ENCODE measurements around the gene SCGB3A2. TPM values are rescaled to one million over a fixed set of nuclear protein-coding genes. Genes with fewer than 3 reads are reported as not detected.

The SCGB3A2 gene
- total RNA-seq, 1 experiment from 2014 or later: 0.39 TPM

GRCh38 chr5:147892696-147893296 lies 14.3 kb downstream of the SCGB3A2 start:
- DNase-seq (ENCODE audit: low read depth, low spot score) (no peak), ATAC-seq (no peak)
- BruUV-seq (replicated peaks): no TSS peak
- no peak for TF ChIP-seq POLR2AphosphoS5 (IDR thresholded peaks at IDR 0.05; ENCODE audit: low read depth, low read length)
- intact Hi-C loops (cut with micrococcal nuclease; ENCODE audit: unreplicated experiment): no loop called here
- Histone ChIP-seq H3K9me3 (ENCODE audit: control insufficient read depth, insufficient read depth, low read depth, low read length) (no peaks in the 10 kb centered on the region), H3K27me3 (ENCODE audit: control insufficient read depth, insufficient read depth, low read length) (no peaks in the 10 kb centered on the region), H3K36me3 (ENCODE audit: control insufficient read depth, insufficient read depth, low read length) (no peaks in the 10 kb centered on the region), H3K4me3 (ENCODE audit: low read depth in 2 of 2, low read length in 2 of 2) (no peak overlapping the region), H3K27ac (ENCODE audit: low read length) (no peak overlapping the region), H3K4me1 (ENCODE audit: control insufficient read depth, insufficient read depth, low read length) (no peaks in the 10 kb centered on the region)
- CTCF ChIA-PET: no interaction called here
- POLR2A ChIA-PET: no interaction called here
- in situ Hi-C loops (cut with HindIII; ENCODE audit: low pct_unique_long_range_greater_than_20kb, low sequenced_read_pairs): no loop called here

- H3K4me1 ChIP-seq (ENCODE audit: control insufficient read depth, insufficient read depth, low read length): no peaks in the 10 kb centered on the region
- in situ Hi-C loops (cut with HindIII; ENCODE audit: low pct_unique_long_range_greater_than_20kb, low sequenced_read_pairs): no loop called here
- H3K27ac ChIP-seq (ENCODE audit: low read length): no peak overlapping the region
- DNase-seq (ENCODE audit: low read depth, low spot score) (no peak), ATAC-seq (no peak)
- no peaks in the 10 kb centered on the region for H3K27me3 ChIP-seq (ENCODE audit: control insufficient read depth, insufficient read depth, low read length)
- H3K36me3 ChIP-seq (ENCODE audit: control insufficient read depth, insufficient read depth, low read length): no peaks in the 10 kb centered on the region
- H3K4me3 ChIP-seq (ENCODE audit: low read depth in 2 of 2, low read length in 2 of 2): no peak overlapping the region
- no TSS peak for BruUV-seq (replicated peaks)
- POLR2A ChIA-PET: no interaction called here
- intact Hi-C loops (cut with micrococcal nuclease; ENCODE audit: unreplicated experiment): no loop called here
- H3K9me3 ChIP-seq (ENCODE audit: control insufficient read depth, insufficient read depth, low read depth, low read length): no peaks in the 10 kb centered on the region
- TF ChIP-seq CTCF (IDR thresholded peaks at IDR 0.05): no peak
- TF ChIP-seq REST (IDR thresholded peaks at IDR 0.05; ENCODE audit: insufficient read depth in 1 of 2, low read depth in 2 of 2, low read length in 1 of 2): no peak
- no peak for TF ChIP-seq POLR2AphosphoS5 (IDR thresholded peaks at IDR 0.05; ENCODE audit: low read depth, low read length)
- no peak for TF ChIP-seq TCF7L2 (IDR thresholded peaks at IDR 0.05; ENCODE audit: low read depth, low read length)
- TF ChIP-seq SIN3A (IDR thresholded peaks at IDR 0.05; ENCODE audit: borderline replicate concordance, insufficient read depth, low read depth, low read length): no peak
- CTCF ChIA-PET: no interaction called here
These were observed 15.3 kb downstream of the SCGB3A2 start for GRCh38 chr5:147893820-147894219.

GRCh38 chr5:147895864-147896263 lies 17.4 kb downstream of the SCGB3A2 start:
- no peak for ATAC-seq
- Histone ChIP-seq H3K27me3 (ENCODE audit: control insufficient read depth, insufficient read depth, low read length) (no peaks in the 10 kb centered on the region), H3K36me3 (ENCODE audit: control insufficient read depth, insufficient read depth, low read length) (no peaks in the 10 kb centered on the region), H3K4me1 (ENCODE audit: control insufficient read depth, insufficient read depth, low read length) (no peaks in the 10 kb centered on the region), H3K27ac (ENCODE audit: low read length) (no peak overlapping the region), H3K4me3 (ENCODE audit: low read depth in 2 of 2, low read length in 2 of 2) (no peak overlapping the region), H3K9me3 (ENCODE audit: control insufficient read depth, insufficient read depth, low read depth, low read length) (no peaks in the 10 kb centered on the region)
- no peak for DNase-seq (ENCODE audit: low read depth, low spot score)
- intact Hi-C loops (cut with micrococcal nuclease; ENCODE audit: unreplicated experiment) (no loop called here), in situ Hi-C loops (cut with HindIII; ENCODE audit: low pct_unique_long_range_greater_than_20kb, low sequenced_read_pairs) (no loop called here)
- ChIA-PET POLR2A (no interaction called here), CTCF (interaction anchor here (0.7 kb wide), 1 partner anchor 321 kb away, joined by 3 read pairs; no protein-coding TSS in a partner anchor)
- BruUV-seq (replicated peaks): no TSS peak
- no peak for TF ChIP-seq CTCF (IDR thresholded peaks at IDR 0.05)
- TF ChIP-seq POLR2AphosphoS5 (IDR thresholded peaks at IDR 0.05; ENCODE audit: low read depth, low read length): no peak
- TF ChIP-seq REST (IDR thresholded peaks at IDR 0.05; ENCODE audit: insufficient read depth in 1 of 2, low read depth in 2 of 2, low read length in 1 of 2): no peak
- TF ChIP-seq TCF7L2 (IDR thresholded peaks at IDR 0.05; ENCODE audit: low read depth, low read length): no peak
- TF ChIP-seq SIN3A (IDR thresholded peaks at IDR 0.05; ENCODE audit: borderline replicate concordance, insufficient read depth, low read depth, low read length): no peak
